Measurements from ENCODE around the gene RIPPLY2. TPM values are rescaled to one million over a fixed set of nuclear protein-coding genes. Genes with fewer than 3 reads are reported as not detected.

Gene RIPPLY2
- polyA plus RNA-seq, 3 donors: not detected

- Mint-ChIP-seq H3K27ac (no peak overlapping the region), H3K36me3 (peaks cover 11 to 13% of the 10 kb centered on the region in 2 donors), H3K27me3 (ENCODE audit: low read depth in 3 of 3) (no peaks in the 10 kb centered on the region), H3K9me3 (no peaks in the 10 kb centered on the region), H3K4me3 (no peak overlapping the region), H3K4me1 (peaks cover 4% of the 10 kb centered on the region)
- Histone ChIP-seq H3K4me3 (replicated peaks in 1 of 3; ENCODE audit: low read depth in 2 of 3, low read length in 3 of 3) (no peak overlapping the region), H4K20me1 (ENCODE audit: insufficient read depth, low read length) (peaks cover 100% of the 10 kb centered on the region), H3K4me2 (replicated peaks; ENCODE audit: extremely low read depth, low read length, poor library complexity, severe bottlenecking) (no peak overlapping the region), H3K9ac (ENCODE audit: insufficient read depth, low read length, poor library complexity, severe bottlenecking) (no peak overlapping the region), H3K36me3 (replicated peaks in 1 of 2; ENCODE audit: control insufficient read depth in 1 of 2, insufficient read depth in 2 of 2, low read length in 2 of 2) (peaks cover 2 to 22% of the 10 kb centered on the region in 2 donors), H3K79me2 (ENCODE audit: insufficient read depth, low read length) (peaks cover 97% of the 10 kb centered on the region), H2AFZ (ENCODE audit: insufficient read depth, low read depth, low read length, poor library complexity, severe bottlenecking) (no peak overlapping the region), H3K4me1 (ENCODE audit: control insufficient read depth in 1 of 2, insufficient read depth in 2 of 2, low read length in 2 of 2) (no peaks in the 10 kb centered on the region), H3K27ac (ENCODE audit: low read depth in 1 of 2, low read length in 2 of 2) (no peak overlapping the region), H3K27me3 (ENCODE audit: control insufficient read depth in 2 of 2, insufficient read depth in 2 of 2, low read length in 2 of 2) (no peaks in the 10 kb centered on the region), H3K9me3 (replicated peaks in 1 of 2; ENCODE audit: control insufficient read depth in 1 of 2, insufficient read depth in 1 of 2, low read length in 2 of 2) (no peaks in the 10 kb centered on the region)
- WGBS (ENCODE audit: insufficient coverage): no CpG with 5 or more reads among the region's 4 CpGs
- intact Hi-C loops (cut with micrococcal nuclease): loop anchor here (5.0 to 10.0 kb wide), 2 partner anchors 338 to 340 kb away; partner anchors contain the start of gene CEP162 (in 1 of the 2)
- peak; percentile 75 for TF ChIP-seq CTCF (IDR thresholded peaks at IDR 0.05)
- peak in 2 of 3 donors; percentile 25 to 52 for DNase-seq
Measured at GRCh38 chr6:83884523-83884922, 31.4 kb downstream of the RIPPLY2 start.

GRCh38 chr6:83885984-83886383 lies 32.8 kb downstream of the RIPPLY2 start:
- Mint-ChIP-seq H3K9me3 (no peaks in the 10 kb centered on the region), H3K4me3 (no peak overlapping the region), H3K27ac (no peak overlapping the region), H3K4me1 (peaks cover 7% of the 10 kb centered on the region), H3K27me3 (ENCODE audit: low read depth in 3 of 3) (no peaks in the 10 kb centered on the region), H3K36me3 (peaks cover 15 to 22% of the 10 kb centered on the region in 2 donors)
- TF ChIP-seq CTCF (IDR thresholded peaks at IDR 0.05): no peak
- Histone ChIP-seq H3K27ac (ENCODE audit: low read depth in 1 of 2, low read length in 2 of 2) (no peak overlapping the region), H3K4me1 (ENCODE audit: control insufficient read depth in 1 of 2, insufficient read depth in 2 of 2, low read length in 2 of 2) (no peaks in the 10 kb centered on the region), H3K27me3 (ENCODE audit: control insufficient read depth in 2 of 2, insufficient read depth in 2 of 2, low read length in 2 of 2) (no peaks in the 10 kb centered on the region), H2AFZ (ENCODE audit: insufficient read depth, low read depth, low read length, poor library complexity, severe bottlenecking) (no peak overlapping the region), H3K4me2 (replicated peaks; ENCODE audit: extremely low read depth, low read length, poor library complexity, severe bottlenecking) (no peak overlapping the region), H3K9me3 (replicated peaks in 1 of 2; ENCODE audit: control insufficient read depth in 1 of 2, insufficient read depth in 1 of 2, low read length in 2 of 2) (no peaks in the 10 kb centered on the region), H4K20me1 (ENCODE audit: insufficient read depth, low read length) (peaks cover 100% of the 10 kb centered on the region), H3K36me3 (replicated peaks in 1 of 2; ENCODE audit: control insufficient read depth in 1 of 2, insufficient read depth in 2 of 2, low read length in 2 of 2) (peaks cover 2 to 24% of the 10 kb centered on the region in 2 donors), H3K9ac (ENCODE audit: insufficient read depth, low read length, poor library complexity, severe bottlenecking) (no peak overlapping the region), H3K79me2 (ENCODE audit: insufficient read depth, low read length) (peaks cover 97% of the 10 kb centered on the region), H3K4me3 (replicated peaks in 1 of 3; ENCODE audit: low read depth in 2 of 3, low read length in 3 of 3) (no peak overlapping the region)
- DNase-seq: no peak
- intact Hi-C loops (cut with micrococcal nuclease): loop anchor here in 1 of 2 donors (10.0 kb wide), 1 partner anchor 339 kb away; the partner anchor contains the start of gene CEP162
- 100% methylated on average over 1 of the region's 2 CpGs for WGBS (ENCODE audit: insufficient coverage)
